Large intestine (tissue), 3 donors: ENCODE results near the gene PDSS2. TPM values are rescaled to one million over a fixed set of nuclear protein-coding genes. Genes with fewer than 3 reads are reported as not detected.

ENCODE experiments used
- DNase-seq, 2 donors: peaks; one replicate each; pipeline versions ENCODE4 v3.0.0 to v3.0.0-alpha.2; 2013
- H3K27ac ChIP-seq: one replicate; pipeline ENCODE4 v1.5.1; 2013; ENCODE audit warnings: low read length
- H3K27me3 ChIP-seq: 2 replicates; pipeline ENCODE4 v1.6.1; 2013; ENCODE audit warnings: low read length; ENCODE audit not compliant: control insufficient read depth, insufficient read depth
- H3K36me3 ChIP-seq: 2 replicates; pipeline ENCODE4 v1.6.1; 2013; ENCODE audit warnings: low read length; ENCODE audit not compliant: control insufficient read depth, insufficient read depth
- H3K4me1 ChIP-seq: one replicate; pipeline ENCODE4 v1.6.1; 2013; ENCODE audit warnings: low read length; ENCODE audit not compliant: control insufficient read depth, insufficient read depth
- H3K4me3 ChIP-seq: one replicate; pipeline ENCODE4 v1.5.1; 2013; ENCODE audit warnings: low read length
- H3K9me3 ChIP-seq: one replicate; pipeline ENCODE4 v1.6.1; 2013; ENCODE audit warnings: mild to moderate bottlenecking, low read depth, low read length, moderate library complexity; ENCODE audit not compliant: control insufficient read depth
- WGBS: methylation state at CpG from one replicate; pipeline ENCODE4 v1.1.5; 2013; ENCODE audit warnings: low lambda C conversion rate; ENCODE audit not compliant: insufficient coverage; 5-methylcytosine and 5-hydroxymethylcytosine counted together
- polyA plus RNA-seq: library from polyadenylated mRNA; unstranded; fragments of 120-200 nt; gene quantifications from one replicate; pipeline ENCODE4 v1.2.1, GENCODE V29; 2013

PDSS2 gene
- polyA plus RNA-seq, 1 donor: 12.8 TPM

GRCh38 chr6:107272246-107272645, 187.1 kb downstream of the PDSS2 start:
- no peak for DNase-seq
- no peak overlapping the region for H3K4me3 ChIP-seq
- H3K27ac ChIP-seq: no peak overlapping the region
- WGBS: no CpG with 5 or more reads among the region's 2 CpGs
- peaks cover 2% of the 10 kb centered on the region for H3K36me3 ChIP-seq
- H3K9me3 ChIP-seq: no peaks in the 10 kb centered on the region
- peaks cover 18% of the 10 kb centered on the region for H3K4me1 ChIP-seq
- H3K27me3 ChIP-seq: no peaks in the 10 kb centered on the region

GRCh38 chr6:107271208-107271790, 188.1 kb downstream of the PDSS2 start:
- Histone ChIP-seq H3K27ac (no peak overlapping the region), H3K27me3 (no peaks in the 10 kb centered on the region), H3K4me3 (no peak overlapping the region), H3K4me1 (peaks cover 18% of the 10 kb centered on the region), H3K9me3 (no peaks in the 10 kb centered on the region), H3K36me3 (peaks cover 2% of the 10 kb centered on the region)
- peak; percentile 3 to 13 for DNase-seq

DNA sequence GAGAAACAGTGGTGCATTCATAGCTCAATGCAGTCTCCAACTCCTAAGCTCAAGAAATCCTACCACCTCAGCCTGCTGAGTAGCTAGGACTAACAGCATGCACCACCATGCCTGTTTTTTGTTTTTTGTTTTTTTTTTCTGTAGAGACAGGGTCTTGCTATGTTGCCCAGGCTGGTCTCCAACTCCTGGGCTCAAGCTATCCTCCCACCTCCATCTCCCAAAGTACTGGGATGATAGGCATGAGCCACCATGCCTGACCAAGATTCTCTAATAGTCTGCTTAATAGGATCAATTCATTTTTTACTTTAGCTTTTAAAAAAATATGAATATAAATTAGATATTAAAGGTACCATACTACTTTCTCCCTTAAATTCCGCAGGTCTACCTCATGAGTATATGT, 191.7 kb downstream of the PDSS2 start:
- DNase-seq: no peak
- no peaks in the 10 kb centered on the region for H3K36me3 ChIP-seq
- peaks cover 13% of the 10 kb centered on the region for H3K4me1 ChIP-seq
- no peak overlapping the region for H3K27ac ChIP-seq
- H3K4me3 ChIP-seq: no peak overlapping the region
- no peaks in the 10 kb centered on the region for H3K9me3 ChIP-seq
- whole genome bisulfite sequencing: 100% methylated on average over 1 of the region's 1 CpG
- H3K27me3 ChIP-seq: no peaks in the 10 kb centered on the region

GRCh38 chr6:107267006-107267405, 192.4 kb downstream of the PDSS2 start:
- 90% methylated on average over 2 of the region's 4 CpGs for WGBS
- no peak for DNase-seq
- Histone ChIP-seq H3K9me3 (no peaks in the 10 kb centered on the region), H3K4me1 (peaks cover 10% of the 10 kb centered on the region), H3K36me3 (no peaks in the 10 kb centered on the region), H3K4me3 (no peak overlapping the region), H3K27ac (no peak overlapping the region), H3K27me3 (no peaks in the 10 kb centered on the region)

DNA sequence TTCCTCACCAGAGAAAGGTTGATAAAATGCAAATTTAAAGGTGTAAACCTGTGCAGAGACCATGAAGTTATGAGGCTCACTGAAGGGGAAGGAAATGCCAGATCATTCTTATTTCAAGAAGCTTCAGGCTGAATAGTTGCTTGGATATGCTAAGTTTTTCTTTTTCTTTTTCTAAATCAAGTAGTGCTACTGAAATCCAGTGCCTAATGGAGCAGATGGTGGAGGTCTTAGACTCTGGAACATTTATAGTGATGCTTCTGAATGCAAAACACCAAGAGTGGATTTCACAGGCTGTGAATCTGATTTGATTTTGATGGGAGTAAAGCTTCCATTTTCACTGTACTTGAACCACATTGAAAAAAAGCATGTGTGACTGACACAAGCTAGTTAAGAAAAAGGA, 192.8 kb downstream of the PDSS2 start:
- Histone ChIP-seq H3K9me3 (no peaks in the 10 kb centered on the region), H3K27ac (no peak overlapping the region), H3K4me3 (no peak overlapping the region), H3K36me3 (no peaks in the 10 kb centered on the region), H3K27me3 (no peaks in the 10 kb centered on the region), H3K4me1 (peaks cover 5% of the 10 kb centered on the region)
- DNase-seq: no peak

GRCh38 chr6:107264357-107264840, 195.0 kb downstream of the PDSS2 start:
- Histone ChIP-seq H3K36me3 (no peaks in the 10 kb centered on the region), H3K27ac (no peak overlapping the region), H3K27me3 (no peaks in the 10 kb centered on the region), H3K9me3 (no peaks in the 10 kb centered on the region), H3K4me3 (no peak overlapping the region), H3K4me1 (no peaks in the 10 kb centered on the region)
- DNase-seq: peak in 1 of 2 donors; percentile 14
- 50% methylated on average over 1 of the region's 3 CpGs for WGBS

- Histone ChIP-seq H3K27ac (no peak overlapping the region), H3K4me3 (no peak overlapping the region), H3K27me3 (no peaks in the 10 kb centered on the region), H3K36me3 (no peaks in the 10 kb centered on the region), H3K9me3 (no peaks in the 10 kb centered on the region), H3K4me1 (no peaks in the 10 kb centered on the region)
- no peak for DNase-seq
Observed at GRCh38 chr6:107259951-107260350, 199.4 kb downstream of the PDSS2 start.

GRCh38 chr6:107248147-107248546, 211.2 kb downstream of the PDSS2 start:
- Histone ChIP-seq H3K4me1 (no peaks in the 10 kb centered on the region), H3K4me3 (no peak overlapping the region), H3K27ac (no peak overlapping the region), H3K27me3 (no peaks in the 10 kb centered on the region), H3K36me3 (no peaks in the 10 kb centered on the region), H3K9me3 (no peaks in the 10 kb centered on the region)
- no peak for DNase-seq

DNA sequence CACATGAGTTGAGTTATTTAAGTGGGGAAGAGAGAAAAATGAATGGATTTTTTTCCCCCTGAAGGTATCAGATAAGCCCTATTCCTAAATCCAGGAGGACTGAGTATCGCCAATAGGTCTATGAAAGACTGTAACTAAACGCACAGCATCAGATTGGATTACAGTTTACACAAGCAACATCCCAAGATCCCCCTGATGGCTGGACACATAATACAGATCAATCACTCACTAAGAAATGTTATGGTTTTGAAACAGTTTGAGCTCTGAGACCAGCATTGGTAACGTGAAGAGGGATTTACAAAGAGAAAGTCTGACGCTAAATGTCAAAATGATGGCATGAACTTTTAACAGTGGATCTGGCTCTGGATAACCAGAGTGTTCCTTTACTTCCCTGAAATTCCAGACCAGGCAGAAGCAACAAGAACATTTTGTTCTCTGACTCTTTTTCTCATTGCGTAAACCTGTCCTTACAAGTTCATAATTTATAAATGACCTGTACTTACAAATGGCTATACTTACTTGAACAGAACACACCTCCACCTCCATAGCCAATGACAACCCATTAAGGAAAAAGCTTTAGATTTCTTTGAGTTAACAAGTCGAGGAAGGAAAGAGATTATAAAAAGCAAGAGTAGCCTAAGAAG, 212.3 kb downstream of the PDSS2 start:
- Histone ChIP-seq H3K9me3 (no peaks in the 10 kb centered on the region), H3K27me3 (no peaks in the 10 kb centered on the region), H3K4me1 (no peaks in the 10 kb centered on the region), H3K27ac (no peak overlapping the region), H3K36me3 (no peaks in the 10 kb centered on the region), H3K4me3 (no peak overlapping the region)
- DNase-seq: no peak
- 100% methylated on average over 1 of the region's 6 CpGs for WGBS

GRCh38 chr6:107246249-107246971, 213.0 kb downstream of the PDSS2 start:
- Histone ChIP-seq H3K27me3 (no peaks in the 10 kb centered on the region), H3K4me3 (no peak overlapping the region), H3K36me3 (no peaks in the 10 kb centered on the region), H3K27ac (no peak overlapping the region), H3K4me1 (no peaks in the 10 kb centered on the region), H3K9me3 (no peaks in the 10 kb centered on the region)
- no peak for DNase-seq
- 91% methylated on average over 3 of the region's 3 CpGs for WGBS
